OCI-LY3 (cell line): ENCODE results near the gene LOXHD1.

ENCODE experiments used
- EZH2phosphoT487 ChIP-seq: fragments of 200-600 bp; shearing (Covaris generic); IDR thresholded peaks from 2 replicates; pipeline ENCODE4 v1.6.1; 2018; ENCODE audit warnings: antibody characterized with exemption, mixed run types, low read depth
- TF ChIP-seq, protein P1 (sequence below): fragments of 200-600, 300-600 bp; sonication (generic); IDR thresholded peaks from 2 replicates; pipeline ENCODE4 v1.5.1; 2014; ENCODE audit warnings: antibody characterized with exemption, low read length, low read depth

GRCh38 chr18:46461993-46462392 lies 195.0 kb downstream of the LOXHD1 start:
- TF ChIP-seq, protein P1, sequence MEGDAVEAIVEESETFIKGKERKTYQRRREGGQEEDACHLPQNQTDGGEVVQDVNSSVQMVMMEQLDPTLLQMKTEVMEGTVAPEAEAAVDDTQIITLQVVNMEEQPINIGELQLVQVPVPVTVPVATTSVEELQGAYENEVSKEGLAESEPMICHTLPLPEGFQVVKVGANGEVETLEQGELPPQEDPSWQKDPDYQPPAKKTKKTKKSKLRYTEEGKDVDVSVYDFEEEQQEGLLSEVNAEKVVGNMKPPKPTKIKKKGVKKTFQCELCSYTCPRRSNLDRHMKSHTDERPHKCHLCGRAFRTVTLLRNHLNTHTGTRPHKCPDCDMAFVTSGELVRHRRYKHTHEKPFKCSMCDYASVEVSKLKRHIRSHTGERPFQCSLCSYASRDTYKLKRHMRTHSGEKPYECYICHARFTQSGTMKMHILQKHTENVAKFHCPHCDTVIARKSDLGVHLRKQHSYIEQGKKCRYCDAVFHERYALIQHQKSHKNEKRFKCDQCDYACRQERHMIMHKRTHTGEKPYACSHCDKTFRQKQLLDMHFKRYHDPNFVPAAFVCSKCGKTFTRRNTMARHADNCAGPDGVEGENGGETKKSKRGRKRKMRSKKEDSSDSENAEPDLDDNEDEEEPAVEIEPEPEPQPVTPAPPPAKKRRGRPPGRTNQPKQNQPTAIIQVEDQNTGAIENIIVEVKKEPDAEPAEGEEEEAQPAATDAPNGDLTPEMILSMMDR, result no peak
- TF ChIP-seq EZH2phosphoT487, result no peak
